Fibroblast of gingiva (primary cell): ENCODE measurements around the gene GALNT12.

Experiments used
- DNase-seq: peaks from one replicate; pipeline ENCODE4 v3.0.0-alpha.2; 2011; ENCODE audit warnings: low read depth

The GALNT12 gene

DNA sequence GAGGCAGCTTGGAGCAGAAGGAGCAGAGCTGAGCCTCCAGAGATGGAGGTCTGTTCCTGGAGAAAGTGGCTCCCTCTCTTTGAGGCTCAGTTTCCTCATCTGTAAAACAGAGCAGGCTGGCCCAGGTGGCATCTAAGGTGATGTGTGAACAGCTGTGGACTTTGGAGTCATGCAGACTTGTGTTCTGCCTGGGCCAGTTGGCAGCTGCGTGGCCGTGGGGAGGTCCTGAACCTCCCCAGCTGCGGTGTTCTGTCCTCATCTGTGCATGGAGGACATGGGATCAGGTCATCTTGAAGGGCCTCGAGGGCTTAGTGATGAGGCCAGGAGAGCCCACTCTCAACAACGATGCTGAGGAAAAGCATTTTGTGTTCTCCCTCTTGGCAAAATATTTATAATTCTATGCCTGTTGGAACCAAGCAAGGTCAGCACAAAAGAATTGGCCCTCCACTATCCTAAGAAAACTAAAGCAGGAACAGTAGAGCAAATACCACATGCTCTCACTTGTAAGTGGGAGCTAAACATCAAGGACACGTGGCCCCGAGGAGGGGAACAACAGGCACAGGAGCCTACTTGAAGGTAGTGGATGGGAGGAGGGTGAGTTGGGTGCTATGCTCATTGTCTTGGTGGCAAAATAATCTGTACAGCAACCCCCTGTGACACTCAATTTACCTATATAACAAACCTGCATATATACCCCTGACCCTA is 73.0 kb downstream of the GALNT12 start:
- DNase-seq, result no peak

DNA sequence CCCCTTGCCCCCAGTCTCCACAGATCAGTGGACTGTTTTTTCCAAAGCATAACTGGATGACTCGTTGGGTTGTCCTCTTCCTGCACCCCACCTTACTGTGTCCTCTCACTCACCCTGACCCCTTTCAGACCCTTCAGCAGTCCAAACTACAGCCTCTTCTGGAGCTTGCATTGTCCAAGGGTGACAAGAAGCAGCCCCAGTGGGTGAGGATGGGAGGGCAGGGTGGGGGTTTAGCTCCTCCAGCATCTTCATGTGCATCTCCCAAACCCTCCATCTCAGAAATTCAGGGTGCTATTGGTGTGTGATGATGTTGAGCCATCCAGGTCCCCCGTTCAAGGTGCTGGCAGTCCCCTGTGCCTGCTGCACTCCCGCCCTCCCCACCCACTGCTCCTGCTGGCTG is 73.9 kb downstream of the GALNT12 start:
- no peak for DNase-seq

DNA sequence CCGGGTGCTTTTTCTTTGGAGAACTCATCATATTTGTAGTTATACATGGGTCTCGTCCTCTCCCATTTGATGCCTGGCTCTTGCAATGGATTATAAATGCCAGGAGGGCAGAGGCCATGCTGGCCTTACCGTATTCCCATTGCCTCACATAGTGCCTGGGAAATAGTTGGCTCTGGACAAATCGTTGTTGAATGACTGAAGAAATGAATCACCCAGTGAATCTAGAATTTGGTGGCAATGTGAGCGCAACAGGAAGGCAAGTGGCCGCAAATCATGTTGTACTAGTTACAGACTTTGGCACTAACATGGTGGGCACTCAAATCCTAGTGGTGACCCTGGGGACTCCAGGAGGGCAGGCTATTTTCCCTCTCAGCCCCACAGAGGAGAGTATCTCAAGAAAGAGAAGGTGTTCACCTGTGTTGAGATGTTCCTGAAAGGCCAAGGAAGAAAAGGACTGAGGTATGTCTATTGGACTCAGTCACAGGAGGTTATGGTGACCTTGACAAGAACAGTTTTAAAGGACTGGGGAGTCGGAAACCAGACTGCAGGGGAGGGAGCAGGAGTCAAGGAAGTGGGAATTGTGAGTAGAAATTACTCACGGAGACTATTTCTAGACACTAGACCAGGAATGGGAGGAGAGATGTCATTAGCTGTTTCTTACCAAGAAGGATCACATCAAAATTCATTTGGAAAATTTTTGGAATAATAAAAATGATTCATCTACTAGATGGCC is 74.5 kb downstream of the GALNT12 start:
- DNase-seq, result peak; percentile 43

DNA sequence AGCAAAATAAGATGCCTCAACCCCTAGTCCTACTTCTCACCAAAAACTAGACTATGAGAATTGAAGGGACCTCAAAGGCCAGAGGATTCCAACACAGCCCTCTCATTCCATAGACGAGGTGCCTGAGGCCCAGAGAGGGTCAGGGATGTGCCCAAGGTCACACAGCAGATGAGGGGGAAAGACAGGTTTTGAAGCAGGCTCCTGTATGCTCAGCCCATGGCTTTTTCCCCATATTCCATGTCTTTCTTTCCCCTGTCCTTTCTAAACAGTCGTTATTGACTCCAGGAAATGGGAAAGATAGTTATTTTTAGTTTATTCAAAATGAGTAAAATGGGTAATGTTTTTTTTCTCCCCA is 75.1 kb downstream of the GALNT12 start:
- no peak for DNase-seq

DNA sequence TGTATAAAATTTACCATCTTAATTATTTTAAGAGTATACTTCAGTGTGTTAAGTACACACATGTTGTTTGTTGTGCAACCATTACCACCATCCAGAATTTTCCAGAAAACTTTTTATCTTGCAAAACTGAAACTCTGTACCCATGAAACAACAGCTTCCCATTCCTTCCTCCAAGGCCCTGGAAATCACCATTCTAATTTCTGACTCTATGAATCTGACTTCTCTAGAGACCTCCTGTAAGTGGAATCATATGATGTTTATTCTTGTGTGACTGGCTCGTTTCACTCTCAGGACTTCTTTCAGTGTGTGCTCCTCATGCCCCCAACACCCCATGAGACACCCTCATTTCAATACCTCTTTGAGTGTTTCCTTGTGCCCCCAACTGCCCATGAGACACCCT is 75.8 kb downstream of the GALNT12 start:
- no peak for DNase-seq

DNA sequence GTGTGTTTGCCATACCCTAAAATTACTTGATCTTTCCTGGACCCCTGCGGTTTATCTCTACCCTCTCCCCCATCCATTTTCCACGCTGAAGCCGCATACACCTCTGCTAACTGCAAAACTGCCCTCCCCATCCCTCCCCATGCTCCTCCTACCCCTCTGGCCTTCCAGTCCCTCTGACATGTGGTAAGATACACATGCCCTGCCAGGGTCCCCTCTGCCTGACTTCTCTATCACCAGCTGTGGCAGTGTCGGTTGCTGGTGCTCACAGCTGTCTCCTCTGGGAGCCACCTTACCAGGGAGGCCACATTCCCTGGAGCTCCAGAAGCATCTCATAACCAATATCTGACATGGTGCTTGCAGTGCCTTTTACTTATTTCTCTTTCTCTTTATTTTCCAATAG is 77.4 kb downstream of the GALNT12 start:
- no peak for DNase-seq

DNA sequence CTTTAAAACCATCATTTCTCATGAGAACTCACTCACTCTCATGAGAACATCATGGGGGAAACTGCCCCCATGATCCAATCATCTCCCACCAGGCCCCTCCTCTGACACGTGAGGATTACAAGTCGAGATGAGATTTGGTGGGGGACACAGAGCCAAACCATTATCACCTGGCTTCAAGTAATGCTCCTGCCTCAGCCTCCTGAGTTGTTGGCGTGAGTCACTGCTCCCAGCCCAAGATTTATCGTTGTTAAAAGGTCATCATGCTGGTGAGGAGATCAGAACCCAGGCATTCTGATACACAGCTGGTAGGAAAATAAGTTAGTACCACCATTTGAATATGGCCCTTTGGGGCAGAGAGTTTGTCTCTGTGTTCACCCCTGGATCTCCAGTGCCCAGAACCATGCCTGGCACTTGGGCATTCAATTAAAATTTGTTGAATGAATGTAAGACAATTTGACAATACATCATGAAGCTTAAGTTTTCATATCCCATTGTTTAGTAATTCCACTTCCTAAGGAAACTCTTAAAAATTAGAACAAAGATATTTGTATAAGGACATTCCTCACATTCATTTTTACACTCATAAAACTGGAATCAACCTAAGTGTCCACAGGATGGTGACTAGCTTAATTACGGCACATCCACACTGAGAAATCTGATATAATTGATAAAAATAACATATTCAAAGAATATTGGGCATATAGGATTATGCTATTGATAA is 78.3 kb downstream of the GALNT12 start:
- DNase-seq, result no peak

DNA sequence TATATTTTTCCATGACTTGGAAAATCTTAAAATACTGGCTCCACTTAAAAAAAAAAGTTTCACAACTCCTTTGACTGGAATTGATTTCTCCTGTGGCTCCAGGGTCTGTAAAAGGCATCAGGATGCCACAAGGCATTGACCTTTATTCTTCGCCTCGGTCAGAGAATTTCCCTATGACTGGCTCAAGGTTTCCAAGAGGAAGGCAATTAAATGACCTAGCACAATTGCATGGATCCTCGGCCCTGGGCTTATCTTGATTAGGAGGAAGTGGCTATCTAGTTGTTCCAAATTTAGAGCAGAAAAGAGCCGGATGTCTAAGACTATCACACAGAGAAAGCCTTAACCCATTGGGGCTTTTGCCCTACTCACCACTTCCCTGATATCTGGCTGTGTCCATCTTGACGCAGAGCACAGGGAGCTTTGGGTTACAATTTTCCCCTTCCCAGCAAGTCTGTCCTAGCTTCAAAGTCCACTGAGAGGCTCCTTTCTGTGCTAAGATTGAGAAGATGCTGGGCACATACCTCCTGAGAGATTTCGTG is 79.3 kb downstream of the GALNT12 start:
- DNase-seq, result peak; percentile 75

DNA sequence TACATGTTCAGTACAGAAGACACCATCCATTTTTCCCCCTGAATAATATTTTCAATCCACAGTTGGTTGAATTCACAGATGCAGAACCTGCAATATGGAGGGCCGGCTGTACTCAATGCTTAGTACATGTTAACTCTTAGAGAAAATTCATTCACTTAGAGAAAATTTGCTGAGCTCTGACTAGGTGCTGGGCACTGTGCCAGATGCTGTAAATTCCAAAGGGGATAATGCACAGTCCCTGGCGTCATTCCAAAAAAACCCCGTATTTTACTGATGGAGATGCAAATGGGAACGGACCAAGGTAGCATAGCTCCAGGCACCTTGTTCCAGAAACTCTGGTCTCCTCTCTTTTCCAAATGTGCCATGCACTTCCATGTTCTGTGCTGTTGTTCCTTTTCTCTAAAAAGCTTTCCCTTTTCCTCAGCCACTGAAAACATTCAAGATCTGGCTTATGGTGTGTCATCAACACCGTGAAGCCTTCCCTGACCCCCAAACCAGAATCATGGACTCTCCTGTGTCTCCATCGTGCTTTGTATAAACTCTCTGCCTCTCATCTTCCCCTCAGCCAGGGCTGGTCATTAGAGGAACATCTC is 80.5 kb downstream of the GALNT12 start:
- DNase-seq, result no peak

DNA sequence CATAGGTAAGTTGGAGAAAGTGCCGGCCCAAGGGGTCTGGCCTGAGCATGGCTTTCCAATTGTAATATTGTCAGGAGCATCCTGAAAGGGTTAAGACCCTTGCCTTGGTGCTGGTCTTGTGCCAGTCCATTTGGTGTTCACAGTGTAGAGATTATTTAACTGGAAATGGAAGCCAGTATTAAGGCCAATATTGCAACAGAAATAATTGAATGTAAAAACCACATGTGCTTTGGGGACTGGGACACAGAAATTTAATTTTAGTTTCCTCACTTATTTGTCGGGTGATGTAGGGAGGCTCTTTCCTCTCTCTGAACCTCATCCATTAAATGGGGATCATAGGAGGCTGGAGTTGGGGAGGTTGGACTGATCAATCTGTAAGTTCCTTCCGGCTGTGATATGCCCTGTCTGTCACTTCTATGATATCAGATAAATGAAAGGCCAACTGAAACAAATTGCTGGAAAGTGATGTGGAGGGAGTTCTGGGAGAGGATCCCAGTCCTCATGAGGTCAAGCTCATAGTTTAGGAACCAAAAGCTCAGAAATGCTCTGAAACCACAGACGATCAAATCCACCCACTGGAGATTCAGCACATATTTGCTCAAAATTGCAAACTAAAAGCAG is 81.4 kb downstream of the GALNT12 start:
- peak; percentile 65 for DNase-seq

DNA sequence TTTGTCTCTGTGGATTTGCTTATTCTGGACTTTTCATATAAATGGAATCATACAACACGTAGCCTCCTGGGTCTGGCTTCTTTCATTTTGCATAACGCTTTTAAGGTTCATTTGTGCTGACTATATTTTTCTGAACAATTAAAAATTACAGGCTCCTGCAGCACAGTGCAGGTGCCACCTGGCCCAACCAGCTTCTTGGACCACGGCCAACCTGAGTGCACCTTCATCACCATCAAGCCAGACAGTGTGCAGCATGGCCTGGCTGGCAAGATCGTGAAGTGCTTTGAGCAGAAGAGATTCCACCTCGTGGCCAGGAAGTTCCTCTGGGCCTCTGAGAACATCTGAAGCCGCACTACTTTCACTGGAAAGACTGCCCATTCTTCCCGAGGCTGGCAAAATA is 82.8 kb downstream of the GALNT12 start:
- DNase-seq, result no peak

DNA sequence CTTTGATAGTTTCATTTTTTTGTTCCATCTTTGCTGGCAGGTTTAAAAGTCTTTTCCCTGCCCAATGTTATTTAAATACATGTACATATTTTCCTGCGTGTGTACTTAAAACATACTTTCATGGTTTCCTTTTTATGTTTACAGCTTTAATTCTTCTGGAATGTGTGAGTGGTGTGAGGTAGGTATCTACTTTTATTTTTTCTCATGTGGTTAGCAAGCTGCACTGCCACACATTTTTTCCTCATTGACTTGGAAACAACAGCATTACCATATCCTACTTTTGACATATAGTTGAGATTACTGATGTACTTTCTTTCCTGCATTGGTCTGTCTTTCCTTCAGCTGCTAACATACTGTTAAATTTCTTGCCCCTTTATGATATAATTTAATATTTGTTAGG is 84.8 kb downstream of the GALNT12 start:
- DNase-seq, result no peak

DNA sequence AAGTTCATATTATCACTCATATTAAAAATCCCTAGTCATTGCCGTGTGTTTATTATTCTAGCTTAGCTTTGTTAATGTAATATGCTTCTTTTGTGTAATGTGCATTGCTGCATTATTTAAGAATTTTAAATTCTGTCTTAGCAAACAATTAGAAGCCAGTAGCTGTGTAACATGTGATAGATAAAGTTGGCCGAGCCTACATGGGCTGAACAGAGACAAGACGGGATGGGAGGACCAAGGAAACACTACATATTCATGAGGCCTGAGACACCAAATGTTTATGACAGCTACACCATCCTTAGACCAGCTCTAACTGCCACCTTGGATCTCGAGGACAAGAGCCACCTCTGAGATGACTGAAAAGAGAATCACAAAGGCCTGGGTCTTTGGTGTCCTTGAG is 85.2 kb downstream of the GALNT12 start:
- no peak for DNase-seq

DNA sequence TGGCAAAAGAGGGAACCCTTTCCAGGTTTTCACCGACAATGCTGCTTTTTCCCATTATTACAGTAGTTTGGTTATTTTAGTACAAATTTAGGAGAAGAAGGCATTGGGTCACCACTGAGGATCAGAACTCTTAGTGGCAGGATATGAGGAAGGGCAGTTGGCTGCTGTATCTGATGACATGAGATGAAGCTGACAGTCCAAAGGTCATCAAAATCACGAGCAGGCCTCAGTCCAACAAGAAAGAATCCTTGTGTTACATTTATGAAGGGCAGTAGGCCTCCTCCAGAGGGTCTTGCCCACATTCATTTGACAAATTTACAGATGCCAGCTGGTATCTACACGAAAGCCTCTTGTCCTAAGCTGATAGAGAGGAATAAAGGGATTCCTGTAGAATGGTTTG is 86.7 kb downstream of the GALNT12 start:
- DNase-seq, result no peak

DNA sequence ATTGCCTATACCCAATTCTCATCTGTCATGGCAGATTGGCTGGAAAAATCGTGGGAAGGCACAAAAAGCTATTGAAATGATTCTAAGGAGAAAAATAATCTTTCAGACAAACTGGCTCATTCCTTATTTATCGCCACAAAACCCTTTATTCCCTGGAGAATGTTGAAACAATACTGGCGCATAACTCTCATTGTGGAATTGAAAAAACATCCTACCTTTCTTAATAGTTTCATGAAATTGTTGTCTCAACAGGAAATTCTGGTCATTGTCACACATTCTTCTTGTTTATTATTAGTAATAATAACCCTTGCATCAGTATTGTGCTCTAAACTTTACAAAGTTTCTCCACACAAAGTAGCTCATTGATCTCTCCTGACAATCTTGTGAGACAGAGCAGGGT is 87.3 kb downstream of the GALNT12 start:
- DNase-seq, result no peak

DNA sequence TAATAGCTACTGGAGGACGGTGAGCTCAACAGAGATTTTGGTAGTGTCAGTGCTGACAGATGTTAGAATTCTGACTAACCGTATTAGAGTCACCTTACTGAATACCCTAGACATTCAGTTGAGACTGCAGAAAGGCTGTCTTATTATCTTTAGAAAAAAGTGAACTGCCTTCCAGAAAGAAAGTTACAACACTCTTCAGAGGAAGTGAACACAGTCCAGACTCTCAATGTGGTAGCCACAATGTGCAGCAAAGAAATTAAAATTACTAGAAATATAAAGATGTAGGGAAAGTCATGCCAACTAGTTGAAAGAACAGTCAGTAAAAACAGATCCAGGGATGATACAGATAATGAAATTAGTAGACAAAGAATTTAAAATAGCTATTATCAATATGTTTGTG is 89.2 kb downstream of the GALNT12 start:
- DNase-seq, result no peak

DNA sequence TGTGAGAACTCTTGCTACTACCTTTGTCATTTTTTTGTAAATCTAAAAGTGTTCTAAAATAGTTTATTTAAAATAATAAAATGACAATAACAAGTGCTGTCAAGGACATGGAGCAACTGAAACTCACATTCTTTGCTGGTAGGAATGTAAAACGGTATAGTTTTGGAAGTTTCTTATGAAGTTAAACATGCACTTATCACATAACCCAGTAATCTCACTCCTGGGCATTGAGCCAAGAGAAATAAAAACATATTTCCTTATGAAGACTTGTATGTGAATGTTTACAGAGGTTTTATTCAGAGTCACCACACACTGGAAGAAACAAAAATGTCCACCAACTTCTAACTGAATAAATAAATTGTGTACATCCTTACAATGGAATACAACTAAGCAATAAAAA is 90.3 kb downstream of the GALNT12 start:
- DNase-seq, result no peak

DNA sequence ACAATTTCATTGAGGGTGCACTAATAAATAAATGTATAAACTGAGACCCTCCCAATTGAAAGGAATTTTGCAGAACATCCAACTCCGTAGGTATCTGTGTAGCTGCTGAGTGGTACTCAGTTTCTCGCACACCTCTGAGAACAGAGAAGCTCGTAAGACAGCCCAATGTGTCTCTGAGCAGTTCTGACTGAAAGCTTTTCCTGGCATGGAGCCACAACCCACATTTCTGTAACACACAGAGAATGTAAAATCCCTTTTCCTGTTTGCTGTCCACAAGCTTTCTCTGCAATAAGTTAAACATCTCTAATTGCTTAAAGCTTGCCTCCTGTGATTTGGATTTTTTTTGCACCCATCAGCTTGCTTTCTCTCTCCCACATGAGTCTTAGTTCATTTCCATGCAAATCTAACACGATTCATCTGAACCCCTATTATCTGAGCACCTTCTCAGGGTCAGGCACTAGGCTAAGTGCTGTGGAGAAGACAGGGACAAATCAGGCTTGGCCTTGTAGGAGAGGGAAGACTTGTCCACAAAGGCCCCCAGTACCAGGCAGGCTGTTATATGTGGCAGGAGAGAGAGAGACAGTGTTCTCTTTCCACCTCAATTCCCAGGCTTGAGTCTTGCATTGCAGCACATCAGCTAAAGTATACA is 92.1 kb downstream of the GALNT12 start:
- peak; percentile 81 for DNase-seq
